GM12878 (cell line): ENCODE results near the gene TMEM97. TPM values are rescaled to one million over a fixed set of nuclear protein-coding genes. Genes with fewer than 3 reads are reported as not detected.
A peak's percentile ranks its signal among the peaks of the same experiment; 100 is the strongest.

ENCODE experiments used
- ATAC-seq: fragments of 200-7000 bp; cut with Tn5 transposase; 3 replicates; pipeline ENCODE4 v1.9.1; 2020; ENCODE audit warnings: mild to moderate bottlenecking, moderate library complexity
- BruUV-seq: library from RNA; stranded (reverse); fragments of 400-500 nt; replicated peaks from 2 replicates; lab custom pipeline; 2021; lab: Mats Ljungman, UMichigan
- CTCF ChIA-PET: fragments of 300-600 bp; sonication (Branson Sonifier 250); formaldehyde crosslinking; extraction: SDS; loops from one replicate; lab custom pipeline; 2021; ENCODE audit warnings: inconsistent platforms; lab: Yijun Ruan, JAX
- POLR2A ChIA-PET: fragments of 350-600 bp; formaldehyde crosslinking; extraction: SDS; loops from one replicate; lab custom pipeline; 2021; ENCODE audit warnings: inconsistent platforms; lab: Charles Lee
- RAD21 ChIA-PET: fragments of 300-600 bp; sonication (Branson Sonifier 250); formaldehyde crosslinking; loops from one replicate; lab custom pipeline; 2023; ENCODE audit warnings: antibody characterized with exemption; ENCODE audit not compliant: unreplicated experiment; lab: Charles Lee
- SMC1A ChIA-PET: fragments of 300-600 bp; sonication (Branson Sonifier 250); formaldehyde crosslinking; loops from one replicate; lab custom pipeline; 2023; ENCODE audit not compliant: unreplicated experiment, uncharacterized antibody; lab: Charles Lee
- DNase-seq: peaks from one replicate; pipeline ENCODE4 v3.0.0-alpha.2; 2011; ENCODE audit warnings: low read depth, low spot score
- FAIRE-seq: peaks from 3 replicates; lab custom pipeline; 2011; peaks lifted over from hg19 to GRCh38; lab: Jason Lieb, UNC
- H2AFZ ChIP-seq: 2 replicates; pipeline ENCODE4 v1.6.0; 2011; ENCODE audit warnings: low read depth, low read length, control low read depth; ENCODE audit not compliant: control insufficient read depth
- H3K27ac ChIP-seq: 2 replicates; pipeline ENCODE4 v1.5.1; 2011; ENCODE audit warnings: control low read depth; ENCODE audit not compliant: control insufficient read depth, insufficient read depth
- H3K27me3 ChIP-seq, 2 experiments: replicated peaks in 1 of 2; 2 replicates each; pipeline versions ENCODE4 v1.6.0 to v1.6.1; 2011; ENCODE audit warnings: low read length in 1 of 2; ENCODE audit not compliant: control insufficient read depth in 2 of 2, insufficient read depth in 2 of 2
- H3K36me3 ChIP-seq, 2 experiments: 2 replicates each; pipeline ENCODE4 v1.5.1; 2011; ENCODE audit warnings: low read length in 1 of 2; ENCODE audit not compliant: control insufficient read depth in 2 of 2, insufficient read depth in 2 of 2
- H3K4me1 ChIP-seq: 2 replicates; pipeline ENCODE4 v1.6.1; 2011; ENCODE audit warnings: mild to moderate bottlenecking, low read length, moderate library complexity, mixed read lengths; ENCODE audit not compliant: control insufficient read depth, insufficient read depth
- H3K4me2 ChIP-seq: 2 replicates; pipeline ENCODE4 v1.6.0; 2011; ENCODE audit warnings: control low read depth; ENCODE audit not compliant: control insufficient read depth, insufficient read depth
- H3K4me3 ChIP-seq: fragments of 200-600 bp; sonication (generic); 2 replicates; pipeline ENCODE4 v1.5.1; 2016
- H3K79me2 ChIP-seq: 2 replicates; pipeline ENCODE4 v1.6.0; 2011; ENCODE audit warnings: low read length; ENCODE audit not compliant: control insufficient read depth, insufficient read depth
- H3K9ac ChIP-seq: 2 replicates; pipeline ENCODE4 v1.8.0; 2011; ENCODE audit warnings: low read length, control low read depth, mixed read lengths; ENCODE audit not compliant: control insufficient read depth, insufficient read depth
- H3K9me3 ChIP-seq: replicated peaks from 3 replicates; pipeline ENCODE4 v1.5.1; 2011; ENCODE audit warnings: mild to moderate bottlenecking, low read length; ENCODE audit not compliant: control insufficient read depth, insufficient read depth
- H4K20me1 ChIP-seq: 2 replicates; pipeline ENCODE4 v1.6.0; 2011; ENCODE audit not compliant: control insufficient read depth, insufficient read depth
- ATF7 ChIP-seq: fragments of 450-650 bp; IDR thresholded peaks from 2 replicates; pipeline ENCODE4 v1.6.1; 2016; ENCODE audit warnings: low read depth, mild to moderate bottlenecking
- CEBPZ ChIP-seq: fragments of 150-350 bp; IDR thresholded peaks from 2 replicates; pipeline ENCODE4 v1.6.1; 2016; ENCODE audit warnings: low read depth, low read length
- EED ChIP-seq: sonication (generic); IDR thresholded peaks from 2 replicates; pipeline ENCODE4 v1.6.1; 2016; ENCODE audit warnings: antibody characterized with exemption, low read depth
- EGR1 ChIP-seq, 2 experiments: IDR thresholded peaks; 1 replicate in 1 of 2; 2 replicates in 1 of 2; pipeline ENCODE4 v1.6.1; 2011 to 2012; ENCODE audit warnings: low read depth in 2 of 2, low read length in 2 of 2, borderline replicate concordance in 1 of 2, mild to moderate bottlenecking in 1 of 2, moderate library complexity in 1 of 2
- FOXM1 ChIP-seq: IDR thresholded peaks from 2 replicates; pipeline ENCODE4 v1.6.1; 2012; ENCODE audit warnings: low read depth, mild to moderate bottlenecking, inconsistent platforms, low read length, moderate library complexity
- IKZF2 ChIP-seq, 2 experiments: fragments of 450-650 bp; IDR thresholded peaks; 2 replicates each; pipeline ENCODE4 v1.6.1; 2017; ENCODE audit warnings: mild to moderate bottlenecking in 2 of 2, moderate library complexity in 2 of 2
- NKRF ChIP-seq: fragments of 450-650 bp; conservative IDR thresholded peaks from 2 replicates; pipeline ENCODE4 v1.6.1; 2017; ENCODE audit warnings: mild to moderate bottlenecking, moderate library complexity
- NR2C1 ChIP-seq: fragments of 450-650 bp; IDR thresholded peaks from 2 replicates; pipeline ENCODE4 v1.6.1; 2017; ENCODE audit warnings: antibody characterized with exemption, mild to moderate bottlenecking, moderate library complexity
- TAF1 ChIP-seq: IDR thresholded peaks from 2 replicates; pipeline ENCODE4 v1.6.1; 2011; ENCODE audit warnings: mild to moderate bottlenecking, low read depth, low read length, borderline replicate concordance
- TCF7 ChIP-seq: IDR thresholded peaks from 2 replicates; pipeline ENCODE4 v1.6.1; 2014; ENCODE audit warnings: antibody characterized with exemption, borderline replicate concordance
- ZSCAN29 ChIP-seq: fragments of 450-650 bp; IDR thresholded peaks from 2 replicates; pipeline ENCODE4 v1.6.1; 2017; ENCODE audit warnings: mild to moderate bottlenecking, moderate library complexity
- WGBS: methylation state at CpG from one replicate; pipeline ENCODE4 v1.1.6; 2016; ENCODE audit warnings: low lambda C conversion rate; ENCODE audit not compliant: insufficient replicate concordance, insufficient coverage; ENCODE audit errors: missing lambda C conversion rate; 5-methylcytosine and 5-hydroxymethylcytosine counted together
- in situ Hi-C: fragments of 300-500 bp; cut with MboI; formaldehyde crosslinking; loops from 9 replicates; pipeline ENCODE4 v1.14.3; 2018; ENCODE audit warnings: mixed read lengths
- intact Hi-C: fragments of 100-400 bp; cut with micrococcal nuclease; formaldehyde crosslinking; loops from one replicate; pipeline ENCODE4 v1.14.2; 2022; ENCODE audit not compliant: unreplicated experiment
- polyA plus RNA-seq, 11 experiments: library from polyadenylated mRNA; depleted of rRNA in 4 of 11; unstranded in 6 of 11; stranded (reverse) in 5 of 11; fragments of >200 nt; fragmentation: Nextera tagmentation in 4 of 11; fragmentation: Illumina TruSeq in 1 of 11; extraction: Ambion mirVana in 4 of 11; extraction: Trizol in 1 of 11; gene quantifications; 1 replicate in 1 of 11; 2 replicates in 10 of 11; pipeline versions ENCODE4 v1.2.1 to v1.2.3, GENCODE V29; 2011 to 2016; ENCODE audit warnings: inconsistent platforms in 2 of 11, missing spikeins in 2 of 11, low read depth in 1 of 11
- total RNA-seq, 4 experiments: library from RNA; depleted of rRNA in 3 of 4; stranded (reverse); fragments of >200 nt in 3 of 4; fragmentation: Illumina TruSeq in 1 of 4; extraction: Trizol in 1 of 4; gene quantifications; 2 replicates each; pipeline versions ENCODE4 v1.2.1 to v1.2.3, GENCODE V29; 2013 to 2021
- TF ChIP-seq, protein P1 (sequence below): fragments of 450-650 bp; formaldehyde crosslinking; IDR thresholded peaks from 2 replicates; pipeline ENCODE4 v1.5.0; 2022; ENCODE audit warnings: mild to moderate bottlenecking, missing genetic modification characterization

Gene TMEM97
- total and polyA plus RNA-seq, 10 of the 15 experiments (the other 5 are each of a cell fraction or from before 2014, with no cell fraction given): 58.0 to 134 (median 86.0) TPM

DNA sequence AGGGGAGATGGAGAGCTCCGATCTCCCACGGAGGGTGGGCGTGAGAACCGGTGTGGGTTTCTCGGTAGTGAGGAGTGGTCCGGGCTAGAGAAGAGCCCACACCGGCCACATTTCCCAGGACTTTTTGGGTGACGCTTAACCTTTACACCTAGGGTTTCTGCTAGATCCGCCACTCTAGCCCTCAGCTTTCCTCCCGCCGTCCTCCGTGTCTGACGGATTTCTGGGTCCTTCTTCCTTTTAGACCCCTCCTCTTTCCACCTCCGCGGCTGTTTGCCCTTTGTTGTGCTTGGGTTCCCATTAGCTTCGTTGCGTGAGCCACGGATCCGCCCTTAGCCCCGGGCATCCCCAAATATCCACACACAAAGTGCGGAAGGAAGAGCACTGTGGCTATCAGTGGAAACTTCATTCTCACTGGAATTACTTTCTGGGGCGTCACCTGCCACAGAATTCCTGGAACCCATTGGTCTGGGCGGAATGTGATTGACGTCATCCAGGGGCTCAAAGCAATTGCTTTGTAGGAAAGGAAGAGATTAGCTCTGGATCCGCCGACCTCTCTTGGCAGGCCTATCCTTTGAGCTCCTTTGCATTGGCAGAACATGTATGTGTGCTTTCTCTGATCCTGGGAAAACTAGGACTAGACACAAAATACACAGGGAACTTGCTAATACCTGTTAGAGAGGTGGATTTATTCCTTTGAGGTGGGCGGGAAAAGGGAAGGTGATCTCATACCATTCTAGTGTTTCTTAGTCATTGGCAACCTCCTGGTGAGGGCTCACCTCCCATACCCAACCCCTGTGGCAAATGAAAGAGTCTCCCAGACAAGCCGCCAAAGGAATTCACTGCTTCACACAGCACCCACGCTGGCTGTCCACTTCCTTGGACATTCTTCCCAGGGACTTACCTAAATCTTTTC is 17.2 kb downstream of the TMEM97 start:
- no peaks in the 10 kb centered on the region; the same call in 1 of the 2 replicates for H4K20me1 ChIP-seq
- RAD21 ChIA-PET: interaction anchor here (0.8 to 3.9 kb wide), 16 partner anchors 11 to 576 kb away, joined by 3 to 31 read pairs (median 5); partner anchors contain the start of genes POLDIP2 and TMEM97
- WGBS: 7% methylated on average over 27 of the region's 29 CpGs
- peak overlapping the region; percentile 79 for H2AFZ ChIP-seq
- peaks cover 19% of the 10 kb centered on the region for H3K79me2 ChIP-seq
- no peak for FAIRE-seq
- in situ Hi-C loops: loop anchor here (10.0 kb wide), 1 partner anchor 619 kb away; the partner anchor contains the start of gene PHF12
- TF ChIP-seq FOXM1 (no peak), IKZF2 (IDR thresholded peaks at IDR 0.05) (peak; percentile 27 to 34; a peak in 1 of 4 replicates), ATF7 (peak; percentile 49; the same call in 1 of the 2 replicates), EGR1 (IDR thresholded peaks at IDR 0.05; ENCODE audit: borderline replicate concordance in 1 of 2, low read depth in 2 of 2, low read length in 2 of 2) (no peak), TAF1 (no peak), EED (0 out of 2 replicates have a peak, but pooled peaks have one; percentile 11), TCF7 (no peak), ZSCAN29 (no peak), NKRF (0 out of 2 replicates have a peak, but pooled peaks have one; percentile 16), NR2C1 (no peak), CEBPZ (no peak)
- TF ChIP-seq, protein P1, sequence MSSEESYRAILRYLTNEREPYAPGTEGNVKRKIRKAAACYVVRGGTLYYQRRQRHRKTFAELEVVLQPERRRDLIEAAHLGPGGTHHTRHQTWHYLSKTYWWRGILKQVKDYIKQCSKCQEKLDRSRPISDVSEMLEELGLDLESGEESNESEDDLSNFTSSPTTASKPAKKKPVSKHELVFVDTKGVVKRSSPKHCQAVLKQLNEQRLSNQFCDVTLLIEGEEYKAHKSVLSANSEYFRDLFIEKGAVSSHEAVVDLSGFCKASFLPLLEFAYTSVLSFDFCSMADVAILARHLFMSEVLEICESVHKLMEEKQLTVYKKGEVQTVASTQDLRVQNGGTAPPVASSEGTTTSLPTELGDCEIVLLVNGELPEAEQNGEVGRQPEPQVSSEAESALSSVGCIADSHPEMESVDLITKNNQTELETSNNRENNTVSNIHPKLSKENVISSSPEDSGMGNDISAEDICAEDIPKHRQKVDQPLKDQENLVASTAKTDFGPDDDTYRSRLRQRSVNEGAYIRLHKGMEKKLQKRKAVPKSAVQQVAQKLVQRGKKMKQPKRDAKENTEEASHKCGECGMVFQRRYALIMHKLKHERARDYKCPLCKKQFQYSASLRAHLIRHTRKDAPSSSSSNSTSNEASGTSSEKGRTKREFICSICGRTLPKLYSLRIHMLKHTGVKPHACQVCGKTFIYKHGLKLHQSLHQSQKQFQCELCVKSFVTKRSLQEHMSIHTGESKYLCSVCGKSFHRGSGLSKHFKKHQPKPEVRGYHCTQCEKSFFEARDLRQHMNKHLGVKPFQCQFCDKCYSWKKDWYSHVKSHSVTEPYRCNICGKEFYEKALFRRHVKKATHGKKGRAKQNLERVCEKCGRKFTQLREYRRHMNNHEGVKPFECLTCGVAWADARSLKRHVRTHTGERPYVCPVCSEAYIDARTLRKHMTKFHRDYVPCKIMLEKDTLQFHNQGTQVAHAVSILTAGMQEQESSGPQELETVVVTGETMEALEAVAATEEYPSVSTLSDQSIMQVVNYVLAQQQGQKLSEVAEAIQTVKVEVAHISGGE: no peak
- TF ChIP-seq, all 136 proteins: peak for 4
- SMC1A ChIA-PET: interaction anchor here (0.8 to 3.6 kb wide), 13 partner anchors 10 to 276 kb away, joined by 3 to 27 read pairs (median 4); partner anchors contain the start of gene POLDIP2
- Histone ChIP-seq H3K36me3 (peaks cover 2 to 6% of the 10 kb centered on the region in 2 experiments; a peak in 1 of 4 replicates), H3K9ac (peak overlapping the region; percentile 64), H3K4me1 (peaks cover 3% of the 10 kb centered on the region), H3K4me3 (peak overlapping the region; percentile 86), H3K9me3 (no peaks in the 10 kb centered on the region), H3K27ac (peak overlapping the region; percentile 33), H3K27me3 (no peaks in the 10 kb centered on the region), H3K4me2 (peak overlapping the region; percentile 88)
- ATAC-seq (peak; percentile 2; the same call in 2 of the 3 replicates), DNase-seq (no peak)
- intact Hi-C loops: loop anchor here (1.0 kb wide), 2 partner anchors 17 to 21 kb away; partner anchors contain the start of genes POLDIP2 and TMEM97
- TSS peak; percentile 65 for BruUV-seq
- POLR2A ChIA-PET: interaction anchor here (0.8 to 2.4 kb wide), 14 partner anchors 12 to 257 kb away, joined by 3 to 26 read pairs (median 3); partner anchors contain the start of genes PIGS, POLDIP2 and TMEM97
- CTCF ChIA-PET: interaction anchor here (0.9 to 3.6 kb wide), 15 partner anchors 10 to 212 kb away, joined by 3 to 29 read pairs (median 5); partner anchors contain the start of genes POLDIP2 and TMEM97
